Measurements from ENCODE around the gene BTBD9.
A peak's percentile ranks its signal among the peaks of the same experiment; 100 is the strongest.

Gene BTBD9

DNA sequence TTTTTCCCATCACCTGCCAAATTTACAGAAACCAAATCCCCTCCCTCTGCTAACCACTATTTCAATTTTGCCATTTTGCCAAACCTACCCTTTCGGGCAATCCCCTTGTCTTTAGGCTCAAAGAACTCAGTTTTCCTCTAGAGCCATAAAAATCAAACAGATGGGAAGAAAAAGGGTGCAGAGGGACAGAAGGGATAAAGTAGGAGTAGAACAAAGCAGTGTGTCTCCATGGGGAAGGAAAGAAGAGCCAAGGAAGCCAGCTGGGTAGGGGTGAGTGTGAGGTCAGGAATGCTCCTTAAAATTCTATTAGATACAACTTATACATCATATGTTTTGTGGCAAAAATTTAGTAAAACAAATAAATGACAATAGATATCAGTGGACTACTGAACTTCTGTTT, 316.5 kb downstream of the BTBD9 start:
- no peak for DNase-seq

GRCh38 chr6:38322138-38322537, 317.6 kb downstream of the BTBD9 start:
- peak; percentile 1 for DNase-seq

- no peak for DNase-seq
Observed at GRCh38 chr6:38320843-38321242, 318.9 kb downstream of the BTBD9 start.

DNA sequence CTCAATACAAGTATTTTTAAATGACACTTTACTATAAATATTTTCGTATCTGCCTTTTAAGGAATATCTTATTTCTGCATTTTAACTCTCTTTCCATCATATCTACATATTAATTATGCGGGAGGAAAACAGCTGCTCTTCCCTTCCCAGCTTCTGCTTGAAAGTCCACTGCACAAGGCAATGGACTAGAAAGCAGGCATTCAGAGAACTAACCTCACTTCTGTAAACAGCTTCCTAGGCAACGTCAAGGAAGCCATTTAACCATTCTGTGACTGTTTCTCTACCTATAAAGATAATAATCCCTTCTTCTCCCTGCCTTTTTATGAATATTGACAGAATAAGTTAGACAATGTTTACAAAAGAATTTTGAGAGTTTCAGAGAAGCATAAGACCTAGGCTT, 319.4 kb downstream of the BTBD9 start:
- no peak for DNase-seq

GRCh38 chr6:38319256-38320212, 320.2 kb downstream of the BTBD9 start:
- no peak for DNase-seq

GRCh38 chr6:38316099-38316868, 323.4 kb downstream of the BTBD9 start:
- no peak for DNase-seq

GRCh38 chr6:38311201-38311600, 328.5 kb downstream of the BTBD9 start:
- DNase-seq: no peak

DNA sequence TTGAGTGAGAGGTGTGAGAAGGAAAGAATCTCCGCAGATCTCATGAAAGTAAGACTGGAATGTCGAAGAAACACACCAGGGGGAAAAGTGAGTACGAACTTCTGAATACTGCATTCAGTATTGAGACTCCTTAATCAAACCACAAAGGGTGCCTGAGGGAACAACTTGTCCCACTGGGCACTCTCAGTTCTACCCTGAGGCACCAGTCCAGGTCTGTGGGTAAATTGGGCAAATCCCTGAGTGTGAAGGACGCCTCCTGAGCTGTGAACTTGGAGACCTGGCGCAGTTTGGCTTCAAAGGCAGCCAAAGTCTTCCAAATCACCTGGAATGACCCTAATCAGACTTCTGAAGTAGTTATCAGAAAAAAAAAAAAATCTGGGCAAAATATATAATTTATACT, 329.7 kb downstream of the BTBD9 start:
- no peak for DNase-seq

DNA sequence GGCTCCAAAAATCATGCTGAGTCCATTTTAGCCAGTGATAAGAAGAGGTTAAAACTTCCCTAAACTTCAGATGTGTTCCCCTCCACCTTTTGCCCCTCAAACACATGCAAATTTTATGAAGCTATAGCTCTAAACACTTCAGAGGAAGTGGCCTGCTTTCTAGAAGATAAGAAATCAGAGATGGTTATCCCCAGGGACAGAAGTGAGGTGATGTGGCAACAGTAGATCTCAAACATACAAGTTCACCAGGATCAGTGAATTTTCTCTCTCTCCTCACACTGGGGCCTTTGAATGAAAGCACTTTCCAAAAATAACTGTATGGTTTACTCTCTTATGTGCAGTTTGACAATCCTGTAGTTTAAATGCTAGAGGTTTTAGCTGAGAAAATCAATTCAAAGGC, 332.0 kb downstream of the BTBD9 start:
- DNase-seq: no peak

- DNase-seq: no peak
Observed at GRCh38 chr6:38306931-38307330, 332.8 kb downstream of the BTBD9 start.

DNA sequence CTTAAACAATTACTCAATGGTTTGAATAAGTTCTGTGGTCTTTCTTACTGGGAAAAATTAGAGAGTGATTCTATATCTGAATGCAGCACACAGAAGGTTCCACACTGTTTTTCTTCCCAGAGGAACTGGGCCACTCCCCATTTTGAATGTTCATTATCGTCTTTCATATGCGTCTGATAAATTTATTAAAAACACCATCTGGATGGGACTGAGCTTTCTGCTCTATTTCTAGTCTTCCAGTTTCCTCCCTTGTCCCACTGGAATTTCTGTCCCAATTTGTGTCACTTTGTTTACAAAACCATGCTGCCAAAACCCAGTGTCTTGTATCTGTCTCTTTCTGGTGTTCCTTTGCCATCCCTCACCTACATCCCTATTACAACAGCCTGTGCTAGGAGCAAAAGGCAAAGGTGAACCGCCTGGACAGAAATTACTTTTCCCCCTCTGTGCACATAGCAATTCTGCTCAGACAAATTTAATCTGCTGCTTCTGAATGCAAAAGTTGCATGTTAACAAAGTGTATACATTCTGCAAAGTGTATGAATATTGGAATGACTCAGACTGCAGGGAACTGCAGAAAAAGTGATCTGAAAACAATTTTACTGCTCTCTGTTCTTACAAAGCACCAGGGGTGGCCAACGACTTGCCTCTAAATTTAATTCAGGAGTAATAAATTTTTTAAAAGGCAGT, 333.6 kb downstream of the BTBD9 start:
- no peak for DNase-seq

- DNase-seq: no peak
Observed at GRCh38 chr6:38302838-38303237, 336.9 kb downstream of the BTBD9 start.

- no peak for DNase-seq
Observed at GRCh38 chr6:38302081-38302480, 337.6 kb downstream of the BTBD9 start.

DNA sequence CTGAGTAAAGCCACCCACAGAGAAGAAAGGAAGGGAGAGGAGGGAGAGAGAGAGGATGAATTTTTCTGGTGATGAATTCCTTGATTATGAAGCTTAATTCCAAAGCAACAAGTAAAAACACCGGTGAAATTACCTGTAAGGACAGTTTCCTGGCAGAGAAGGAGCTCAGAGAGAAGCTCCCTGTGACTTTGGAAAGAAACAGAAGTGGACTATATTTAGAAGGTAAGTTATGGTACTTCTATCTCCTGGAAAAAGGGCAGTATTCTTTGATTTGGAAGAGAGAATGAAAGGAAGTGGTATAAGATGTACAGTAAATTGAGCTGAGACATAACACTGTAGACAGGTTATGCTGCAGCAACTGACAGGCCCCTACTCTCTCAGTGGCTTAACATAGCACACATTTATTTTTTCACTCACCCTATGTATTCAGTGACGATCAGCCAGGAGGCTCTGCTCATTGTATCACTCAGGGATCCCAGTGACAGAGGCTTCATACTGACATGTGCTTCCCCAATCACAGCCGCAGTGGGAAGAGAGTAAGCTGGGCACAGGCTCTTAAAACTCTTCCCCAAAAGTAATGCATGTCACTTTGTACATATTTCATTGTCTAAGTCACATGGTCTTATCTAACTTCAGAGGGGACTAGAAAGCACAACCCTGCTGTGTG, 349.5 kb downstream of the BTBD9 start:
- DNase-seq: no peak

- no peak for DNase-seq
Observed at GRCh38 chr6:38287487-38287886, 352.2 kb downstream of the BTBD9 start.

GRCh38 chr6:38284802-38285394, 354.8 kb downstream of the BTBD9 start:
- DNase-seq: no peak

- DNase-seq: no peak
Observed at GRCh38 chr6:38283734-38284362, 355.9 kb downstream of the BTBD9 start.

- no peak for DNase-seq
Observed at GRCh38 chr6:38282911-38283310, 356.8 kb downstream of the BTBD9 start.

- DNase-seq: no peak
Observed at GRCh38 chr6:38281126-38281525, 358.6 kb downstream of the BTBD9 start.

DNA sequence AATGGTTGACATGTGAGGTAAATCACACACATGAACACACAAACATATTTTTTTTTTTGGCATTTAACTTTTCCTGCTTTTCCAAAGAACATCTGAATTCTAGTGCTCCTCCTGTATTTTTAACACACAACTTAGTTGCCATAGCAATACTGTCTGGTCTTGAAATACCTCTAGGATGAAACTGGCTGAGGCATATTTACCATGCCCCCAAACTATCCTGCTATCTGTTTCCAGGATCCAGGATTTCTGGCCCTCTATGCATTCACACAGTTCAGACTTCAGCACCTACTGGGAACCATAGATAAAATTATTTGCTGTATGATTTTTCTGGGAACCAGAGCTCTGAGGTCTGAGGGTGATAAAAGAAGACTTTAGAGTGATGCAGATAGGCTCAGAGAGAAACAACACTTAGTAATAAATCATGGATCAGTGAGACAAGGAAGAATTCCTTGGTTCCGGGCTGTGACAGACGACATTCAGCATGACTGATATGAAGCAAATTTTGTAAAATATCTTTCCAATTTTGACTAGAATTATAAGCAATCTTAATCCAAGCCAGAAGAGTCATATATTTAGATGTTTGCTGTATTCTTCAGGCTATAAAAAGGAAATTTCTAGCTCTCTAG, 359.7 kb downstream of the BTBD9 start:
- no peak for DNase-seq

DNA sequence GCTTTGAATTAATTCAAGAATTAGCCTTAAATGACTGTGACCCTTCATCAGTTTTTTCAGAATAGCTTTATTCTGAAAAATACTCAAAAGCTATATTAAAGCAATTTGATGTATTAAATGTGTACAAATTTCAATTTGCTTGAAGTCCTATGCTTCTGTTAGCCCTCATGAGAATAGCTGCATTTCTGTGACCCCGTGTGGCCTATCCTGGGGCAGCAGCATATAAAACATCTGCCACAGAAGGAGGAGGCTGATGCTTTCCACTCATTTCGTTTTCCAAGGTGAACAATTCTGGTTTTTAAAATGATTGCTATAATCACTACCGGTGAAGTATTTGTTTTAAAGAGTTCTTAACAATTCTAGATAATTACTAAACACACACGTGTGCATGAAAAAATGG, 360.3 kb downstream of the BTBD9 start:
- DNase-seq: no peak

- no peak for DNase-seq
Observed at GRCh38 chr6:38273325-38273724, 366.4 kb downstream of the BTBD9 start.
